Hematopoietic multipotent progenitor cell treated with erythropoietin and hydrocortisone succinate and interleukin-3 and kit ligand, for 8 days (in vitro differentiated cells): ENCODE data around the gene ANAPC5.
"Not testable (repeated sequence)": the region's sequence is repeated elsewhere in the genome, so short reads cannot be mapped to it uniquely, and the experiment has no call there.

Source experiments
- DNase-seq: peaks from one replicate; pipeline ENCODE4 v3.0.0-alpha.2; 2015

ANAPC5 gene

DNA sequence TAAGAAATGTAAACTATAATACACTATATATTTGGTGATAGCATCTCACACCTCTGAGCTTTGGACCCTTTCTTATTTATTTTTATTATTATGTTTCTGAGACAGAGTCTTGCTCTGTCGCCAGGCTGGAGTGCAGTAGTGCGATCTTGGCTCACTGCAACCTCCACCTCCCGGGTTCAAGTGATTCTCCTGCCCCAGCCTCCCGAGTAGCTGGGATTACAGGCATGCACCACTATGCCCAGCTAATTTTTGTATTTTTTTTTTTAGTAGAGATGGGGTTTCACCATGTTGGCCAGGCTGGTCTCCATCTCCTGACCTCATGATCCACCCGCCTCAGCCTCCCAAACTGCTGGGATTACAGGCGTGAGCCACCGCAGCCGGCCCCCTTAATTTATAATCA is 44.8 kb downstream of the ANAPC5 start:
- not testable (repeated sequence) for DNase-seq

- no peak for DNase-seq
Measured at GRCh38 chr12:121304306-121304705, 47.9 kb downstream of the ANAPC5 start.

GRCh38 chr12:121301876-121302275 is 50.3 kb downstream of the ANAPC5 start:
- no peak for DNase-seq

DNA sequence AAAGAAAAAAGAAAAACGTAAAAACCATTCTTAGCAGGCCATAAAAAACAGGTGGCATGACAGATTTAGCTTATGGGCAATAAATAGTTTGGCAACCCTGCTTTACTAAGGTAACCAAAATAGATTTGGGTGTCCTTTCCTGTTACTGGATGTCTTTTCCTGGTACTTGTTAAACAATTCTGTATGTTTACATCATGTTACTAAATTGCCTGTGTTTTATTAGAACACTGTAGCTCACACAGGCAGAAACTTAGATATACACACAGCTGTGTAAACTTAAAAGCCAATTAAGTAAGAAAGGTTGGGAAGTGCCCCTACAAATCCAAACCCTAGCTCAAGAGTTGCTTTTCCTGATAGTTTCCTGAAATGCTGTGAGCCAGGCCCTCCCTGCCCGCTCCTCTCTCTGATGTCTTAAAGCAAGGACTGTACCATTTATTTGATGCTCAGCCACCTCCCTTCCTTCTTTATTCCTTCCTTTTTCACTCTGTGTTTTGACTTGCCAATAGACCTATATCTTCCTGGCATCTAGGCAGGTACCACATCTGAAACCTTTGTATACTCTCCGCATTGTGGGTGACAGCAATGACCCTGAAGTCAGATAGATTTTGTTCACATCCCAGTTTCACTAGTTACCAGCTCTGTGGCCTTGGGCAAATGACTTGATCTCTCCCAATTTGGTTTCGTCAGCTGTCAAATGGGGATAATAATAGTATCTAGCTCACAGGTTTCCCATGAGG is 52.0 kb downstream of the ANAPC5 start:
- DNase-seq: no peak

- DNase-seq: no peak
Measured at GRCh38 chr12:121299662-121300061, 52.5 kb downstream of the ANAPC5 start.

- not testable (repeated sequence) for DNase-seq
Measured at GRCh38 chr12:121298411-121298810, 53.8 kb downstream of the ANAPC5 start.

GRCh38 chr12:121297435-121297991 is 54.7 kb downstream of the ANAPC5 start:
- peak; percentile 70 for DNase-seq

DNA sequence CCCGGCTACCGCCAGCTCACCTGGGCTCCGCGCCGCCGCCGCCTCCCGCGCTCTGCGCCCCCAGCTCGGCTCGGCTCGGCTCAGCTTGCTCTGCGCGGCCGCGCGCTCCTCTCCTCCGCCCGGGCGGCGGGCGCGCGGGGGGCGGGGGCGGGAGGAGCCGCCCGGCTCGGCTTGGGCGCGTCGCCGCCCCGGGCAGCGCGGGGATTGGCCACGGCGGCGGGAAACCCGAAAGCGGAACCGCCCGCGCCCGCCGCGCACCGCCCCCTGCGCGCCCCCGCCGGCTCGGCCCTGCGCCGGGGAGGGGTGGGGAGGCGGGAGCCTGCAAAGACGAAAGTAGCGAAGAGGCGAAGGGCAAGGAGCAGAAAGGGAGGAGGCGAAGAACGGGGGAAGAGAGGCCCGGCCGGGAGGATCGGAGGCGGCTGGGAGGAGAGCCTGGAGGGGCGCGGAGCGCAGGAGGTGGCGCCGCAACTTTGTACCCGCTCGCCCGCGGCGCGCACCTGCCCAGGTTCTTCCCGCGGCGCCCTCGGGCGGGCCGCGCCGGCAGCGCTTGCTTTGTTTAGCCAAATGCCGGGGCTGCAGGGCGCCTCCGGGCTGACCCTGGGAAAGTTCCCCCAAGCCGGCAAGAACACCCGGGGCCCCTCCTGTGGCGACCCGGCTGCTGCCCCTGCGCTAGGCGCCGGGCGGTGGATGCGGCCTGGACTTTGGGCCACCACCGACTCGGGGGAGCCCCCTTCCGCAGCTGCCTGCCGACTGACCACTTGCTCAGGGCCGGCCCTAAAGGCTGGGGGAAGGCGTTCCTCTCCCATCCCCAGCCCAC is 55.4 kb downstream of the ANAPC5 start, which contains the start of gene CAMKK2:
CAMKK2 (minus strand) TSS at position 92 of the 817 bp plus-strand sequence. CDS start 22,183 bp downstream, outside the sequence.
- peak; percentile 84 for DNase-seq

DNA sequence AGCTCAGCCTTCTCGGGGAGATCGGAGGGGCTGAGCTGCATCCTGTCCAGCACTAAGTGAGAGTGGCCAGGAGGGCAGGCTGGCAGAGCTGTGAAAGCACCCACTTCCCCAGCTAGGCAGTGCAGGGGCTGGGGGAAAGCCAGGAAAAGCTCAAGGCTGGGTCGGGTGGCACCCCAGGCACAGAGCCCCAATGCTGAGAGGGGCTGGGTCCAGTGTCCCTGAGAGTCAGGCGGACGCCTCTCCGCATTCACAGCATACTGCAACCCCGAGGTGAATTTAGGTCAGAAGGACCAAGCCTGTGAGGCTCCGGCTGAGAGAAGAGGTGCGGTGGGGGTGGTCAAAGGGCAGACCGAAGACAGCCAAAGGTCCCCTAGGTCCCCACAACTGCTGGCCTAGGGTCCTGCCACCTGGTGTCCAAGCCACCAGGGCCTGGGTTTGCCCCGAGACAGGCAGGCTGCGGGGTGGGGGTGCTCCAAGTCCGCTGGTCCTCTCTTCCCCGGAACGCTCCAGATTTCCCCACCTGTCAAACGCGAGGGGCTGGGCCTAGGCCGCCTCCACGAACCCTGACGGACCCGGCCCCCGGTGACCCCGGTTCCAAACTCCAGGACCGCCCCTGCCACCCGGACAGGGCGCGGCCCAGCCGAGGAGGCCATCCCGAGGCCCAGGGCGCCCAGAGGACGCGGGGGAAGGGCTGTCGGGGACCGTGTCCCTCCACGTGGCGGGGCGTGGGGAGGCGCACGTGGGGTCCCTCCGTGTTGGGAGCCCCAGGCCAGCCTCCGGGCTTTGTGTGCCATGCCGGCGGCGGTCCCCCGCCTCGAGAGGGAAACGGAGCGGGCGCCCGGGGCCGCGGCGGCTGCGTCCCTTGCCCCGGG is 56.2 kb downstream of the ANAPC5 start:
- peak; percentile 30 for DNase-seq

- DNase-seq: peak; percentile 23
Measured at GRCh38 chr12:121295116-121295745, 57.0 kb downstream of the ANAPC5 start.

DNA sequence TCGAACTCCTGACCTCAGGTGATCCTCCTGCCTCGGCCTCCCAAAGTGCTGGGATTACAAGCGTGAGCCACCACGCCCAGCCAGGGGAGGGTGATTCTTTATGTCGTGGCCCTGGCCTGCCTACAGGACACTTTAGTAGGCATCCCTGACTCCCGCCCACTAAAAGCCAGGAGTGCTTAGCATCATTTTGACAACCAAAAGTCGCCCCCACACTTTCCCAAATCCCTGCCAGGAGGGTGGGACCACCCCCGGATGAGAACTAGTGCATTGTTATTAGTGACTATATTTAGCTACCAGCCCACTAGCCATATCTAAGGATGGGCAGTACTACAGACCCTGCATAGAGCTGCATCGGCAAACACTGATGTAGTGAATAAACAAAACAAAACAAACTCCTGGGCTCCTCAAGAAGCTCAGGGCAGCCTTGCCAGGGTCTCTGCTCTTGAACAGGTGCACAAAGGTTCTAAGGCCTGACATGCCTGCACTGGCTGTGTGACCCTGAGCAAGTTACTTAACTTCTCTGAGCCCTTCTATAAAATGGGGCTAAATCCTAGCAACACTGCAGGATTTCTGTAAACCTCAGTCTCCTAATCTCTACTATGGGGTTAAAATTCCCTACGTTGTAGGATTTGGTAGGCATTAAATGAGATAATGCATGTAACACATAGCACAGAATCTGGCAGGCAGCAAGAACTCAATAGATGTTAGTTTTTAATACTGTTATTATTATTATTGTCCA is 57.9 kb downstream of the ANAPC5 start:
- no peak for DNase-seq

GRCh38 chr12:121293603-121294002 is 58.6 kb downstream of the ANAPC5 start:
- DNase-seq: no peak

GRCh38 chr12:121290410-121290809 is 61.8 kb downstream of the ANAPC5 start:
- DNase-seq: no peak

DNA sequence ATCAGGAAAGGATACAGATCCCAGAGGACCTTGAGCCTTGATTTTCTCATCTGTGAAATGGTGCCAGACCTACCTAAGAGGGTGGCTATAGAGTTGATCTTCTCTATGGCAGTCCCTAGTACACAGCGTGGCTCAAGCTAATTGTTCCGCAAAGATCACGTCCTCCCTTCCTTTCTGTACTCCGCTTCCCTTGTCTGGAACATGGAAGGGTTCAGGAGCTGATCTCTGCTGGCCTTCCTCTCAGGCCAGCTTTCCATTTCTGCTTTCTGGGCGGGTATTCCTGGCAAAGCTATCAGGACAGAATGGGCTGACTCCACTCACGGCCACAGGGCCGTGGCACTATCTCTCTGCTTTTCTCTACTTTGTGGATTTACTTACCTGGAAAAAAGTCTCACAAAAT is 62.2 kb downstream of the ANAPC5 start:
- no peak for DNase-seq

GRCh38 chr12:121288986-121289385 is 63.2 kb downstream of the ANAPC5 start:
- no peak for DNase-seq

DNA sequence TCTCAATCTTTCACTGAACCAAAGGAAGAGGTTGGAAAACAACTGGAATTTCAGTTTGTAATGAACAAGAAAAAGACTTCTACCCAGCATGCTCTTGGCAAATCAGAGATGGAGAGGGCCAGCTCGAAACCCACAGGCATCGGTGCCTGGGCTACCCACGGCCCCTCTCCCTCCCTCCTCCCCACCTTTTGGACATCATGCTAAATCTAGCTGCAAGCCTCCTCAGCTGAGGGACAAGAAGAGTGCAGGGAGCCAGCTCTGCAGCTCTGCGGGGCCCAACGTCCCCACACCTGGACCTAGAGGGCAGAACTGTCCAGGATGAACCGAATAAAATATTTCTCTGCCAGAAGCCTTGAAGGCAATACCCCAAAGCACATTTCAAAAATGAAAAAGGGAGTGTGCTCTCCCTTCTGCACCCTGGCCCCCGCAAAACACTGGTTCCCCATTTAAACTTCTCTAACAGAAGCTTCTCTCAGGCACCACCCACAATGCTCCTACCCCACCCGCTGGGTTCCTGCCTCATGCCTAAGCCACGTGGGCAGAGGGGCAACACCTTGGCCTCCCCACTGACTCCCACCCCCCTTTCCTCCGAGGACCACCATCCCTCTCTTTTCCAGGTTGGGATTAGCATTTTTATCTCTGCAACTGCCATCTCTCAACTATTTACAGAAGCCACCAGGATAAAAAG is 63.9 kb downstream of the ANAPC5 start:
- DNase-seq: no peak

- no peak for DNase-seq
Measured at GRCh38 chr12:121287267-121287954, 64.8 kb downstream of the ANAPC5 start.

DNA sequence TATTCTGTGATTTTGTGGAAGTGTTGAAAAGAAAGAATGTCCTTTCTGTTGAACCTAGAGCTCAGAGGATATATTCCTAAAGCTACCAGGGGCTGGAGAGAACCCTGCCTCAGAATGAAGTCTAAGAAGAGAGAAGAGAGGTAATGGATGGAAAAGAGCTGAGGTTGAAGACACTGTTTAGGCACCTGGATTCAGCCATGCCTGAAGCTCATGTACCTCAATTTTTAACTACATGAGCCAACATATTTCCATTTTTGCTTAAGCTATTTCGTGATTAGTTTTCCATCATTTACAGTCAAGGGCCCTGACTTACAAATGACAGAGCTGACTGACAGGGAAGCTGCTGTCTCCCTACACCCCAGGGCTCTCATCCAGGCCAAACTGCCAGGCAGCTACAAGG is 66.4 kb downstream of the ANAPC5 start:
- no peak for DNase-seq

- no peak for DNase-seq
Measured at GRCh38 chr12:121284551-121285390, 67.4 kb downstream of the ANAPC5 start.
